GM18951 (cell line): ENCODE measurements around the gene FGF2.
"Not testable (repeated sequence)": the region's sequence is repeated elsewhere in the genome, so short reads cannot be mapped to it uniquely, and the experiment has no call there.

ENCODE experiments used
- POLR2A ChIP-seq: IDR thresholded peaks from 4 replicates; pipeline ENCODE4 v1.6.1; 2011; ENCODE audit warnings: mild to moderate bottlenecking; ENCODE audit not compliant: insufficient read length, insufficient read depth; ENCODE audit errors: extremely low read depth
- in situ Hi-C: fragments of 300-500 bp; cut with MboI; formaldehyde crosslinking; loops from one replicate; pipeline ENCODE4 v1.12.0; 2022; ENCODE audit warnings: low sequenced_read_pairs, mixed read lengths, inconsistent platforms; ENCODE audit not compliant: unreplicated experiment

The FGF2 gene

DNA sequence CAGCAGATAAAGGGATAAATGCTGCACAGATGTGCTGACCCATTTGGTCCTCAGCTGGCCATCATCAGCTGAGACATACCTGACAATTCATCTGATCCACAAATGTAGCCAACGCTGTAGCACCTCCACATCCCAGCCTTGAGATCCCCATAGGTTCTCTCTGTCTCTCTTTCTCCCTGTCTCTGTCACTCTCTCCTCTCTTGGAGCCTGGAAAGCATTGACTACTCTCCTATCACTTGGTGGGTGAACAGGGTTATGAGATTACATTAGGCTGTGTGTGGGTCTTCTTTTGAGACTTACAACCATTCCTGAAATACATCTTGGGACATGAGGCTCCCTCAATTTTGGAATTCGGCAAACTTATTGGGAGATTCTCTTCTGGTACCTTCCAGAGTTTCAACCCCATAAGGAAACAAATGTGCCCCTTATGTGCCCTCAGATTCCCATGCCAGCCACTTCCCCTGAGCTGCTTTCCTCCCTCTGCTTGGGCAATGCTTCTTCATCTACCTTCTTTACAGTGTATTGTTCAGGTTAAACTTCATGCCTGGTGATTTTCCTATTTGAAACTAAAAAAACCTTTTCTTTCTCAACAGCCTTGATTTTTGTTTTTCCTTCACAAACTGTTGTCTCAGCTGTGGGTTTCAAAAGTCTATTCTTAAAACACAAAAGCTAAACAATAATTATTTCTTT, 29.1 kb upstream of the FGF2 start:
- no peak for TF ChIP-seq POLR2A
- in situ Hi-C loops, result no loop called here

DNA sequence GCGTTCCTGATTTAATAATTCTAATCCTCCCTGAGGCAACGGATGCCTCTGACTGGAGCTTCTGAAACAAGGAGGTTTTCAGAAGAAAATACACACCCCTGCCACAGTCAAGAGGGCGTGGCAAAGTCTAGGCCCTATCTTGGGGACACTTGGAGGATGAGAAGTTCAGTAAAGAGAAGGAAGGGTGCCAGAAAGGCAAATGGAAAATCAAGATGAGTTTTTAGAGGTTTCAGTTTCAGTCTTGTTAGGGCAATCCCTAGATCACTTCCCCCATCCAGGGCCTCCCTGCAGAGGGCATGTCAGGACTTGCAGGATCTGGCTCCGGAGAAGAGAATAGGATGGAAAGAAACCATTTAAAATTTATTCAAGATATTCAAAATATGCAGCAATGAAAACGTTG, 28.5 kb upstream of the FGF2 start:
- TF ChIP-seq POLR2A, result no peak
- in situ Hi-C loops, result no loop called here

DNA sequence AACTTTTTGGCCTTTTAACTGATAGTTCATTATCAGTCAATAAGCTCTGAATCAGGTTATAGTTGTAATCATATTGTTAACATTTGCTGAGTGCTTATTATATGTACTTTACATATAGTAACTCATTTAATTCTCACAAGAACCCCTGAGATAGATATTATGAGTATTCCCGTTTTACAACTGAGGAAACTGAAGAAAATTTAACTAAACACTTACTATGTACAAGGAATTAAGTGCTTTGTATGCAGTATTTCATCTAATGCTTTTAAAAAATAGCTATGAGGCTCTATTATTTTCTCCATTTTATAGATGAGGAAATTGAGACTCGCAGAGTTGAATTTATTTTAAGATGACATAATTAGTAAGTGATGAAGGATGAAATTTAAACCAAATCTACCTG, 27.7 kb upstream of the FGF2 start:
- no peak for TF ChIP-seq POLR2A
- in situ Hi-C loops, result no loop called here

DNA sequence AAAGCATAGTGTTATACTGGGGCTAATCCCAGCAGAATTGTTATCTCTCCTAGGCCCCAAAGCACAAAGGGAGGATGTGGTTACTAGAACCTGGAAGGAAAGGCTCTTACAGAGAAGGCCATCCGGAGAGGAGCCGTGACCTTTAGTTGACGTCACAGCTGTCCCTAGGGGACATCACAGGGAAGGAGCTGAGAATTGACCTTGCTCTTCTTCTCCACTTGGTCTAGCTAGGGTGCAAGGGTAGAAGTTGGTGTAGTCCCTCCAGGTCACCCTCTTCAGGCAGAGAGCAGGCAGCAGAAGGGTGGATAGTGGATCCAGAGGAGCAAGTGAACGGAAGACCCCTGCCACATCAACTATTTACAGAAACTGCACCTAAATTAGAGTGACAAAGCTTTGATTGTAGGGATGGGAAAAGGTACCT, 22.8 kb upstream of the FGF2 start:
- in situ Hi-C loops, result no loop called here
- no peak for TF ChIP-seq POLR2A

DNA sequence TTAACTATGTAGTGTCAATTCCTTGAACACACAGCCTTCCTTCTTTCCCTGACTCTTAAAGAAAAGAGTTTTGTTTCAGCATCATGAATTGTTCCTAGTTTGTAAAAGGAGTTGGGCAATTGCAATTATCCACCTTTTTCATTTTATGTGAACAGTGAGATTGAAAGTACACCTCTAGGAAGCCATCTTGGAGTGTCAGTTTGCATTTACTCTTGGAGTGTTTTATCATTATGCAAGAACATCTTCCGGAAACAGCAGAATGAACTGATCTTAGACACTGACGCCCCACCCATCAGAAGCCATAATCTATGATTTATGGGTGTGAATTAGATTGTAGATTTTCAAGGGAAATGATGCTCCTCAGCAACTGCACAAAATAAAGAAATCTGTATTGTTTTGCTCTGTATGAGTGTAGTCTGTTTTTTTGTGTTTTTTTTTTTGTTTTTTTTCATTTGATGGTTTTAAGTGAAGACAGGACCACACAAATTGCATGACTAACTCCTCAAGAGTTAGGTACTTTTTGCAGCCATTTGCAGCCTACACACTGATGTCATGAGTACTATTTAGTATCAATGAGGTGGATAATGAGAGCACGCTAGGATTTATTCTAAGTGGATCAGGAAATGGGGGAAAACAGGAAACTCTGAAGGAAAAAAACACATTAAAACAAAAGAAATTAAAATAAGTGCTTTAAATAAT, 19.5 kb upstream of the FGF2 start:
- no peak for TF ChIP-seq POLR2A
- in situ Hi-C loops, result no loop called here

DNA sequence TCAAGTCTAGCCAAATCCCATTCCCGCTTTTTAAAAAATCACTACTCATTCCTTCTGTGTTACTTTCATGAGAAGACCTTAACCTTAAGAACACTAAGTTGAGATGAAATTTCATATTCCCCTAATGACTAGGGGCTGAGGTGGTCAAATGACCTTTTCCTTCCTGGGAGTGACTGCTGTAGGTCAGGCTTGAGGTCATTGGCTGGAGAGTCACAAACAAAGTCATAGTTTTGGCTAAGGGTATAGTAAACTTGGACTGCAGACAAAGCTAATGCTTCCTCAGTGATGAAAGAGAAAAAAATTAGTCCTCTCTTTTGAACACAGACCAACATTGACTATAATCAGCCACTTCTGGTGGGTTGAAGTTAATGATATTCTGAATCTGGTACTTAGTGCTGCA, 16.0 kb upstream of the FGF2 start:
- no peak for TF ChIP-seq POLR2A
- in situ Hi-C loops, result no loop called here

DNA sequence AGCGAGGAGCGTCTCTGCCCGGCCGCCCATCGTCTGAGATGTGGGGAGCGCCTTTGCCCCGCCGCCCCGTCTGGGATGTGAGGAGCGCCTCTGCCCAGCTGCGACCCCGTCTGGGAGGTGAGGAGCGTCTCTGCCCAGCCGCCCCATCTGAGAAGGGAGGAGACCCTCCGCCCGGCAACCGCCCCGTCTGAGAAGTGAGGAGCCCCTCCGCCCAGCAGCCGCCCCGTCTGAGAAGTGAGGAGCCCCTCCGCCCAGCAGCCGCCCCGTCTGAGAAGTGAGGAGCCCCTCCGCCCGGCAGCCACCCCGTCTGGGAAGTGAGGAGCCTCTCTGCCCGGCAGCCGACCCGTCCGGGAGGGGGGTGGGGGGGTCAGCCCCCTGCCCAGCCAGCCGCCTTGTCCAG, 14.8 kb upstream of the FGF2 start:
- in situ Hi-C loops, result not testable (repeated sequence)

DNA sequence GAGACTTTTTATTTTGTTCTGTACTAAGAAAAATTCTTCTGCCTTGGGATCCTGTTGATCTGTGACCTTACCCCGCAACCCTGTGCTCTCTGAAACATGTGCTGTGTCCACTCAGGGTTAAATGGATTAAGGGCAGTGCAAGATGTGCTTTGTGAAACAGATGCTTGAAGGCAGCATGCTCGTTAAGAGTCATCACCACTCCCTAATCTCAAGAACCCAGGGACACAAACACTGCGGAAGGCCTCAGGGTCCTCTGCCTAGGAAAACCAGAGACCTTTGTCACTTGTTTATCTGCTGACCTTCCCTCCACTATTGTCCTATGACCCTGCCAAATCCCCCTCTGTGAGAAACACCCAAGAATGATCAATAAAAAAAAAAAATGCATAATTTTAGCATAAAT, 13.8 kb upstream of the FGF2 start:
- in situ Hi-C loops, result not testable (repeated sequence)

DNA sequence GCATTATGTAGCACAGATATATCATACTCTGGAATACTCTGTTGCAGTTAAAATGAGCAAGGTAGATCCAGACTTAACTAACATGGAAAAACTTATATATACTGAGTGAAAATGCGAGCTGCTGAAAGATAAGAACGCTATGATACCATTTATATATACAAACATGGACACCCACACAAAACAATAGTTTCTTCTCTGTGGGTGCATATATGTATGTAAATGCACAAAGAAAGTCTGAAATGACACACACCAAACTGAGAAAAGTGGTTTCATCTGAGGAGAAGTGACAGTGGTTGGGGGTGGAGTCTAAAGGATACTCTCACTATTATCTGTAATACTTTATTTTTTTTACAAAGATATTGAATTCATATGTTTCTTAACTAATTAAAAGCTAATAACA, 12.2 kb upstream of the FGF2 start:
- no peak for TF ChIP-seq POLR2A
- in situ Hi-C loops, result no loop called here

DNA sequence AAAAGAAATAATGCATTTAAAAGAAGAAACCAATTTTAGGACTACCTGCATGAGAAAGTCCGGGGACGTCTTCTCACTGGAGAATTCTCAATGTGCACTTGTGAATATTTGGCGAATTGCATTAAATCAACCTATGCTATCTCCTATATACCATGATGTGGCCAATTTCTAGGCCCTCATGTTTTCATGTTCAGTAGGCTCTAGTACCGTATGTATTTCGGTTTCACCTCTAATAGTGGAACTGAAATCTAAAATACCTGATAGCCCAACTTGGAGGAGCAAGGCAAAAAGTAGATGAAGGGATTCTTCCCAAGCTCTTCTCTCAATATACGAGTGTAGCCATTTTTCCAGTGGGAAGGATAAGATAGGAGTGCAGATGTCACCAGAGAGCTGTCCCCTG, 11.4 kb upstream of the FGF2 start:
- TF ChIP-seq POLR2A, result no peak
- in situ Hi-C loops, result no loop called here

DNA sequence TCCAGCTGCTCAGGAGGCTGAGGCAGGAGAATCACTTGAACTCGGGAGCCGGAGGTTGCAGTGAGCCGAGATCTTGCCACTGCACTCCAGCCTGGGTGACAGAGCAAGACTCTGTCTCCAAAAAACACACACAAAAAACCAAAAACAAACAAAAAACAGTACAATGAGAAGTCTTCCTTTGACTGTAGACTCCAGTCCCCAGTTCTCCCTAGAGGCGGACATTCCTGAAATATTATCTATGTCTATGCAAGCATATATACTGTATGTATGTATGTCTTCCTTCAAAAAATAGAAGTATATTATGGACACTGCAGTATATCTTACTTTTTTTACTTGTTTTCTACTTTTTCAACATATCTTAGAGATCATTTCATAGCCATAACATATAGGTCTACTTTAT, 10.2 kb upstream of the FGF2 start:
- no peak for TF ChIP-seq POLR2A

DNA sequence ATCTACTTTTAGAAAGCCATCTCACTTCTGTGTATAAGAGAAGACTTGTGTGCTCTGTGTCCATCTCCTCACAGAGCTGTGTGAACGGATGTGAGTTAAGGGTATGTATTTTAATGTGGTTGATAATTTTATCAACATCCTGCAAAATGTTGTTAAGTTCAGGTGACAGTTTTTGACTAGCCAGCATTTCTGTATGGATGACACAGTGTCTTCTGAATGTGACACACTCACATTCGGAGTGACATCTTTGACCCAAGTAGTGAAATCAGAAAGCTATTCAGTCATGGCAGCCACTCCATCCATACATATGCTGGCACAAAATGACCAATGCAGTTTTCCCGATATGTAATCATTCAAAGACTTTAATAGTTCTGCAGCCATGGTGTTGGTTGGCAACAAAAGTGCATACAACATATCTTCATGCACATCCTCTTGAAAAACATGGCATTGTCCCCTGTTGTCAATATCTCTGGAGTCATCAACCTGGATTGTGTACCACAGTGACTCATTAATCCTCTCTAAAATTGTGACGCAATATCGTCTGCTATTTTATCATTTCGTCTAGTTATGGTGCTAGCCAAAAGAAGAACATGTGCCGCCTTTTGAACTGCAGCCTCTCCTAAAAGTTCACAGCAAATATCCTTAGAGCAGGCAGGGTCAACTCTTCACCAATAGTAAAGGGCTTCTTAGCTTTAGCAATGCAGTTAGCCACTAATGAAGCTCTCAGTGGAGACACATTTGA, 6.8 kb upstream of the FGF2 start:
- in situ Hi-C loops, result no loop called here
- no peak for TF ChIP-seq POLR2A

More for the DNA sequence above, 10.2 kb upstream of the FGF2 start:
- in situ Hi-C loops, result no loop called here

DNA sequence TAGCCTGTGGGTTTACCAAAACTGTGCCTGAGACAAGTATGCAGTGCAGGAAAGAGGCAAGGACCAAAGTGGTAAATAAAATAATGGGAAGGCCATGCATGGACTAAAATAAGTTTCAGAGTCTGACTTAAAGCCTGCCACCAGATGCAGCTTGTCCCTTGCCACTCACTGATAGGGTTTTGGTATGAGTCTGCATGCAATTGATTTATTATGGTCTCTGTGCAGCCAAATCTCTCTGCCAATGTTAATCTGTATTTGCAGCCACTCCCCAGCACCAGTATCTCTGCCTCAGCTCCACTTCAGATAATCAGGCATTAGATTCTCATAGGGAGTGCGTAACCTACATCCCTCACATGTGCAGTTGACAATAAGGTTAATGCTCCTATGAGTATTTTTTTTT, 5.5 kb upstream of the FGF2 start:
- no peak for TF ChIP-seq POLR2A
- in situ Hi-C loops, result no loop called here

DNA sequence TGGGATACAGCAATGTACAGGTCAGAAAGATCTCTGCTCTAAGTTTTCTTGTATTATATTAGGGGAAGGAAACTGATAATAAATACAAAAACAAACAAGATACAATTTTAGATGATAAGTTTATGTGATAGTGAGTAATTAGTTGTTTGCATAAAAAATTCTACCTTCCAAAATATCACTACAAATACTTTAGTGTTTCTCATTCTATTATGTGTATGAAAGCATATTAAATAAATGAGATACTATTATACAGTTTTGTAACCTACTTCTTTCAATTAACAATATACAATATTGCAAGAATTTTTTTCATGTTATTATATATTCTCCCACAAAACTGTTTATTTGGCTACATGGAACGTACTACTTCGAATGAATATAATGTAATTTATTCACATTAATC, 4.2 kb upstream of the FGF2 start:
- no peak for TF ChIP-seq POLR2A
- in situ Hi-C loops, result no loop called here
